HG03159 (cell line): ENCODE data around the gene RASSF7.

ENCODE experiments used
- ATAC-seq: cut with Tn5 transposase; IDR thresholded peaks from one replicate; pipeline ENCODE4 v1.9.1; 2021; ENCODE audit warnings: mild to moderate bottlenecking, moderate library complexity; ENCODE audit not compliant: unreplicated experiment

The RASSF7 gene

DNA sequence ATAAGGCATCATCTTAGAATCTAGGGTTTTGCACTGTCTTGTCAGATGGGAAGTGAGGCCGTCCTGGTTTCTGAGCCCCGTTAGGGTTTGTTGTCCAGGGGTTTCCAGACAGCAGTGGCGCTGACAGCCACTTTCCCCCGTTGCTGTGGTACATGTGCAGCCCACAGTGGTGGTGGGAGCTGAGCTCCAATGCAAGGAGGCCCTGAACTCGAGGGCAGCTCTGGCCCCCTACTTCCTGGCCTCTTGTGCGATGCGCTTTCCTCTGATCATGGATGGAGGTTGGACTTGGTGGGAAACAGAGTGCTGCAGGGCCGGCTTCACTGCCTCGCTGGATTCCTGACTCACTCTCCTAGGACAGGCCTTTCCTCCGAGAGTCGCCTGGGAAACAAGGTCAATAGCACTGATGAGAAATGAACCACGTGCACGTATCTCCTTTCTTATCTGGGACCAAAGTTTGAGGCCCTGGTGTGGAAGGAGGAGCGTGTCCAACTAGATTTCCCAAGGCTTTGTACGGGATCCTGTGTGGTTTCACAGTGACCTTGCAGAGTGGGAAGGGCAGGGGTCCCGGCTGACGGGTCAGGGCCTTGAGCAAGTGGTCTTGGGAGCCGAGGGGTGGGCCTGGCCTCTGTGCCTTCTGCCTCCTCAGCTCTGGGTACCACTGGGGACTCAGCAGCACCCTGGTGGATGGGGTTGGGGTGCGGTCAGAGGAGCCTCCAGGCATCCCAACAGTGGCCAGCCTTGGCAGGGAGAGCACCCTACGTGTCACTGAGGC, 19.2 kb downstream of the RASSF7 start:
- ATAC-seq: no peak

DNA sequence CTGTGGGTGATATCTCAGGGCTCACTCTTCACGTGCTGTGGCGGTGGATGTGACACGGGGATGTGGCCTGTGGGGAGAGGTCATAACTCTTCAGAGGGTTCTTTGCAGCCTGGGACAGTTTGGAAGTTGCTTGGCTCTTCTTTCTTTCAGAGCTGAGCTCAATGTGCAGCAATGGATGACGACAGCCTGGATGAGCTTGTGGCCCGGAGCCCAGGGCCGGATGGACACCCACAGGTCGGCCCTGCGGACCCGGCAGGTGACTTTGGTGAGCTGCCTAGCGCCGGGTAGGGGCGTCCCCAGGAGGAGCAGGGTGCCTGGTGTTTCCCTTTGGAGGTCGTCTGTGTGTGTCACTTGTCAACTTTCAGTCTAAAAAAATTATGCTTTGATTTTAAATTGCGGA, 20.6 kb downstream of the RASSF7 start:
- ATAC-seq: no peak

DNA sequence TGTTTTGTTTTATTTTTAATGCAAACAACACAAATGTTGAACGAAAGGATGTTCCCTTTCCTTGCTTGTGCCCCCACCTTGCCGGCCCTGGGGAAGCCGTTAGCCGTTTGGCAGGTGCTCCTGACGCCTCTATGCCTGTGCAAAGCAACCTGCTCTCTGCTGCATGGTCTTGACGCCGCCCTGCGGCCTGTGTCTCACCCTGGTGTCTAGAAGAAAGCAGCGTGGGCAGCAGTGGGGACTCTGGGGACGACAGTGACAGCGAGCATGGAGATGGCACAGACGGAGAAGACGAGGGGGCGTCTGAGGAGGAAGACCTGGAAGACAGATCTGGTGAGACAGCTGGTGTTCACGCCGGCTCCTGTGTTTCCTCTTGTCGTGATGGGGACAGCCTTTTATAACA, 21.0 kb downstream of the RASSF7 start:
- ATAC-seq: no peak

DNA sequence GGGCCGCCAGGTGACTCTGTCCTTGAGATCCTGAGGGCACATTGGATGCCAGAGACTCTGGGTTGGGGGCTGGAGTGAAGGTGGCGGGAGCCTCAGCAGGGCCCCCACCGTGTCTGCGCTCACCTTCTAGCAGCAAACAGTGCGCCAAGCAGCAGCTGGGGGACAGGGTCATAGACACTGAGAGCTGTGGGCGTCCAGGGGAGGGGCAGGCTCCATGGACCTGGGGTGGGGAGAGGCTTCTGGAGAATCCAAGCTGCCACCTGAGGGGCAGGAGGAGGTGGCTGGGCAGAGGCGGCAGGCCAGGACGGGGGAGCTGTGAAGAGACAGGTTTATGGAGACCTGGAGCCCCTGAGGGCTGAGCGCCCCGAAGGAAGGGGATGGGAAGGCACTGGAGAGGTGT, 23.5 kb downstream of the RASSF7 start:
- no peak for ATAC-seq

DNA sequence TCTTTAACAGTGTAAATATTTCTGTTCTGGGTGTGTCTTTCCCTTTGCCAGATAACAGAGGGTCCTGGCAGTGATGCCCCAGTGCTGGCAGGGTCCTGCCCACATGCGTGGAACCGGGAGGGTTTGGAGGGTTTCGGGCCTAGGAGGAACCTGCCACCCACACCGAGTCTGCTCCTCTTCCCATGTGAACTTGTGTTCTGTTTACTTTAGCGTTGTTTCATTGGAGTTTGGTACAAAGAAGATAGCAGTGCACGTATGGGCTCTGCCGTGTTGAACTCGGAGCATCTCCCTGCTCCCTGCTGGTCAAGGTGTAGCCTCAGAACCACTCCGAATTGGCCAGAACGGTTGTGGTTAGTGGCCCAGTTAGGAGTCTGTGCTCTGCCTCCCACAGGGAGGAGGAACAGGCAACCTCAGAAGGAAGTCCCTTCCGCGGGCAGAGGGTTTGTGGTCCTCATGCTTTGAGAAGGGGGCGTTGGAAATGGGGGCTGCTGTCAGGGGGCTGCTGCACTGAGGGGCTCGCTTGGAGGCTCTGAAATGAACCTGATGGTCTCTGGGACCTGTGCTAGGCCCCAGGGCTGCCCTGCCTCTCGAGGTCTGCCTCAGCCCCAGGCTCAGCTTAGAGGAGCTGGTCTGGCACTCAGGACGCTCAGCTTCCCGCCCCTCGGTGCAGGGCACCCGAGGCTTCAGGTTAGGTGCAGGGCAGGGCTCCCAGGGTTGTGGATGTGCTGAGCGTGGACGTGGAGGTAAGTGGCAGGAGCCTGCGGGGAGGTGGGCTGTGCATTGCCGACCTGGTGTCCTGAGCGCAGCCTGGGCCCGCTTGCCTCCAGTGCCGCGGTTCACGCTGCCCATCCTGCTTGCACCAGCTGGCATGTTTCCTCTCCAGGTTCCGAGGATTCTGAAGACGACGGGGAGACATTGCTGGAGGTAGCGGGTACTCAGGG, 25.9 kb downstream of the RASSF7 start:
- ATAC-seq: no peak

DNA sequence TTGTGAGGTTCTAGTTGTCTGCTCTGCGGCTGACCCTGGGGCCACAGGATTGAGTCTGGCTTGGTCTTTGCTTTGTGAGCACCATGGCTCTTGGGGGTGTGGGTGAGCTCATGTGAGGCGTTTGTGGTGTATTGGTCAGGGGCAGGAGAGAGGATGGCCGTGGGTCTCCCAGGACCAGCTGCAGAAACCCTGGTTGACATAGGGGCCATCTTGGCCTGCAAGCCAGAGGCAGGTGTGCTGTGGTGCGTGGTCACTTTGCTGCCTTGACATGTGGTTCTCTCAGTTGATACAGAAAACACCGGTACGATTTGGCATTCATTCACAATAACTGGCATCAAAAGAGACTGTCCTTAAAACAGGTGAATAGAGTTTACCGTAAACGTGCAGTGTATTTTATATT, 26.8 kb downstream of the RASSF7 start:
- no peak for ATAC-seq

DNA sequence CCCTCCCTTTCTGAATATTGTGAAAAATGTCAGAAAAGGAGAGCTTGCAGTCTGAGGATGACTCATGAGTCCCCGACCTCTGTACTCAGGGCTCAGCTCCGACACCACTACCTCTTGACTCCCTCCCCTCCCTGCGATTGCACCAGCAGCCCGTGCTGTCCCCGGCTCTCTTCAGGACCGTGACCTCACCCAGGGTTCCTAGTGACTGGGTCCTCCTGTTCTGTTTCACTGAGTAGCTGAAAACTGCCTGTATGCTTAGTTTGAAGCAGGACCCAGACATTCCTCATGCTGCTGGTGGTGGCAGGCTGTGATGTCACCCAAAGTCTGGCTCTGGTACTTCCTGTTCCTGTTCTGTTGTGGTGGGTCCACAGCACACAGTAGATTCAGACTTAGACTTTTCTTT, 27.2 kb downstream of the RASSF7 start:
- no peak for ATAC-seq

DNA sequence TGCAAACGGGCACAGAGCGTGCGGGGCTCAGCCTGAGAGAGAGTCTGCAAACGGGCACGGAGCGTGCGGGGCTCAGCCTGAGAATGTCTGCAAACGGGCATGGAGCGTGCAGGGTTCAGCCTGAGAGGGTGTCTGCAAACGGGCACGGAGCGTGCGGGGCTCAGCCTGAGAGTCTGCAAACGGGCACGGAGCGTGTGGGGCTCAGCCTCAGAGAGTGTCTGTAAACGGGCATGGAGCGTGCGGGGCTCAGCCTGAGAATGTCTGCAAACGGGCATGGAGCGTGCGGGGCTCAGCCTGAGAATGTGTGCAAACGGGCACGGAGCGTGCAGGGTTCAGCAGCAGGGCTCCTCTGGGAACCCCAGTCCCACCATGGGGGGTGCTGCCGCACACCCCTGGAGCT, 29.0 kb downstream of the RASSF7 start:
- ATAC-seq: no peak

DNA sequence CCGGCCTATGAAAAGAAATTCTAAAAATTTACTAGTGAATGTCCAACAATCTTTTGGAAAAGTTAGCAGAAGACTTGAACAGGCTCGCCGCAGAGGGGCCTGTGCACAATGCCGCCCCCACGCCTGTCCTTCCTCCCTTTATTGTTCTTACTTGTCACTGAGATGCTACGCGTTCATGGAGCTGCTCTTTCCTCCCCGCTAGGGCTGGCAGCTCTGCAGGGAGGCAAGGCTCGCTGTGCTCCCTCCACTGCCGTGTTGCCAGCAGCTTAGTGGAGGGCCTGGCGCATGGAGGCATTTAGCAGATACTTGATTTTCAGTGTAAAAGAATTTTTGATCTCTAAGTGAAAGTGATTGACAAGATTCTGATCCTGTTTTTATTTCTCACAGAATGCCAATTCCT, 30.2 kb downstream of the RASSF7 start:
- ATAC-seq: no peak

DNA sequence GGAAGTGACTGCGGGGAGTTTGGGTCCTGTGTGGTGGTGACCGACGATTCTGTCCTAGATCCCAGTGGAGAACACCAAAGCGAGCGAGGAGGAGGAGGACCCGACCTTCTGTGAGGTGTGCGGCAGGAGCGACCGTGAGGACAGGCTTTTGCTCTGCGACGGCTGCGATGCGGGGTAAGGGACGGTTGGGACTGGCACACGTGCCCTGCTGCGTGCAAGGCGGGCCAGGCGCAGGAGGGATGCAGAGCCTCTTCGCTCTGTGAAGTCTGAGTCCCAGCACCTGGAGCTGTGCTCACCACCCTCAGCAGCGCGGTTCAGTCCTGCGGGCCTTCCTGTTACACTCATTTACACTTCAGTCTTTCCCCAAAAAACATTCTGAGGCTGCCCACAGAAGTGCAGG, 31.7 kb downstream of the RASSF7 start:
- no peak for ATAC-seq

DNA sequence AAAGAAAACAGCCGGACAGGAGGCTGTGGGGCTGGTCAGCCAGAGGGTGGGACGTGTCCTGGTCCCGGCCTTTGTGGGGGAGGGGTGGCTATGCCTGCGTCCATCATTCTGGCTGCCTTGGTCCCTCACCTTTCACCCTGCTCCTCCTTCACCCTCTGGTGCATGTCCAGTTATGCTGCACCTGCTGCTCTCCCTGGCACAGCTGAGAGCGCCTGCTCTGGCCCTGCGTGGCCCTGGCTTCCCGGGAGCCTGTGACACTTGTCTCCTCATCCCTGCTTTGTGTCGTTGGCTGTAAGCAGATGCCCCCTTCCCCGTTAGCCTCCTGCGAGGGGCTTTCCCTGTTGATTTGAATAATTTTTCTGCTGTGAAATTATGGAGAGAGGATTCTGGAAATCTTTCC, 32.1 kb downstream of the RASSF7 start:
- no peak for ATAC-seq

DNA sequence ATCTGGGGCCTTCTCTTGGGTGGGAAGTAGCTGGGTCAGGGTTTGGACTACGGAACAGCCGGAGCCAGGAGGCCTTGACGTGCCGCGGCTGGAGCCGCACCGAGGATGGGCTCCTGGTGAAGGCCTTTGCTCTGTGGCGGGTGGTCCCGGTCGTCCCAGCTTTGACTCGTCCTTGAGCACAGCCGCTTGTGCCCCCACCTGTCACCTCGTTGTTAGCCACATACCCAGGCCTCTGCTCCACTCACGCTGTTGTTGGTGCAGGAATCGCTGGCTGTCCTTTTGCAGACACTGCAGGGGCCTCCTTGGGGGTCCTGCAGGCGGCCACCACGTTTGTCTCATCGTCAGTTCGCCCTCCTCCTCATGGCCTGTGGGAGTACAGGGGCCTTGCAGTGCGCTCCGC, 32.6 kb downstream of the RASSF7 start:
- ATAC-seq: no peak

DNA sequence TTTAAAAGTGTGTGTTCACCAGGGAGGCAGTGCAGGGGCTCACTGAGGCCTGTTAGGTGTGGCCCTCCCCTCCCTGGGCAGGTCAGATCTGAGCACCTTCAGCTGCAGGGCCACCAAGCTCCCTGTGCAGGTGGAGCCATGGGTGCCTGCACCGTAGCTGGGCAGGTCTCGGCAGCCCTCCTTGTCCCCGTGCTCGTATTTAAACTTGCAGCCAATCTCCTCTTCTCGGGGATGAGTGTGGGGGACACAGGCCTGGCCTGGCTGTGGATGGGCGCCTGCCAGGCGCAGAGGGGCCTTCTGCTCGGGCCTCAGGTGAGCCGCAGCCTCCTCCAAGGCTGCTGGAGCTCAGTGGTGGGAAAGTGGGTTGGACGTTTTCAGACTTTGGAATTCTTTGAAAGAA, 34.6 kb downstream of the RASSF7 start:
- ATAC-seq: no peak

DNA sequence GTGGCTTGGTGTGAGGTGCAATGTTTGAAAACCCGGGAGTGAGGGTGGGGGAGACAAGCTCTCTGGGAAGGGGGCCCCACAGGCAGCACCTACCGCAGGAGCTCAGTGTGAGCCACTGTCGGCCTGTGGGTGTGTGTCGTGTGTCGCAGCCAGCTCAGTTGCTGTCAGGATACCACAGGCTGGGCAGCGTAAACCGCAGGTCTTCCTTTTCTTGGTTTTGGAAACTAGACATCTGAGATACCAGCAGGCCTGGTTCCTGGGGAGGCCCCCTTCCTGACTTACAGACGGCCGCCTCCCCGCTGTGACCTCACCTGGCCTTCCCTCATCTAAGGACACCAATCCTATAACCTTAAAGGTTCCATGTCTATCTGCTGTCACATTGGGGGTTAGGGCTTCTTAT, 35.6 kb downstream of the RASSF7 start:
- no peak for ATAC-seq

DNA sequence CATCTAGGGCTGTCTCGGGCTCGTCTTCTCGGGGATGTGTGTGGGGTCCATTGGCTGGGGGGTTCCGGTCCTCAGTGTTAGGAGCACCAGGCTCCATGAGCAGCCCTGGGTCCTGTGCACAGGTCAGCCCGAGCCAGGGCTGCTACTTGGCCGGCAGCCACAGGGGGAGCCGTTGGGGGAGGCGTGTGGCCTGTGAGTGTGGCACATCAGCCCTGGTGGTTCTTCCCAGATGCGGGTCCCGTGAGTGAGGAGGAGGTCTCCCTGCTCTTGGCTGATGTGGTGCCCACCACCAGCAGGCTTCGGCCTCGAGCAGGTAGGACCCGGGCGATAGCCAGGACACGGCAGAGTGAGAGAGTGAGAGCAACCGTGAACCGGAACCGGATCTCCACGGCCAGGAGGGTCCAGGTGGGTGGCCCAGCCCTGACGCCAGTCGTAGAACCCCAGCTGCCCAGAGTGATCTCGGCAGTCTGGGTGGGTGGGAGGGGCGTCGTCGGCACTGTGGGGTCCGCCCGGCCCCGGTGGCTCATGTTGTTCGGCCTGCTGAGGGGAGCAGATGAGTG, 36.5 kb downstream of the RASSF7 start:
- no peak for ATAC-seq

DNA sequence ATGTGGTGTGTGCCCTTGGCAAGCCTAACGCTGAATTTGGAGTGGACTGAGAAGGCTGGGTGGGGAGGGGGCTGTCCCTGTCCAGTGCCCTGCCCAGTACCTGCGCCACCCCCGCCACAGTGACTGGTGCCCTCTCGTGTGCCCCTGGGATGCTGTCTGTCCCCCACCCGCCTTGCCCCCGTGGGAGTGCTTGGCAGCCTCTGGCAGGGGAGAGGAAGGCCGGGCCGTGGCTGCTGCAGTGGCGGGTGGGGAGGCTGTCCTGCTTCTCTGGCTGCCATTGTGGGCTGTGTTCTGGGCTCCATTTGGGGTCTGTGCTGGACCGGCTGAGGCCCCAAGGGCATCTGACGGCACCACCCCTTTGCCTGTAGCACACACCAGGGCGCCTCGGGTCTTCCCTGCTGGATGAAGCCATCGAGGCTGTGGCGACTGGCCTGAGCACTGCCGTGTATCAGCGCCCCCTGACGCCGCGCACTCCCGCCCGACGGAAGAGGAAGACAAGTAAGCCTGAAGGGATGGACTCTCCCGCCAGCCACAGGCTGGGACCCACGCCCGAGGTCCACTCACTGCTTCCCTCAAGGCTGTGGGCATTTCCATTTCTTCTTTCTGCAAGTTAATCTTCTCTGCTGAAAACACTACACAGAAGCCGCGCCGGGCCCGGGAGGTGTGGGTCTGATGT, 37.4 kb downstream of the RASSF7 start:
- no peak for ATAC-seq

DNA sequence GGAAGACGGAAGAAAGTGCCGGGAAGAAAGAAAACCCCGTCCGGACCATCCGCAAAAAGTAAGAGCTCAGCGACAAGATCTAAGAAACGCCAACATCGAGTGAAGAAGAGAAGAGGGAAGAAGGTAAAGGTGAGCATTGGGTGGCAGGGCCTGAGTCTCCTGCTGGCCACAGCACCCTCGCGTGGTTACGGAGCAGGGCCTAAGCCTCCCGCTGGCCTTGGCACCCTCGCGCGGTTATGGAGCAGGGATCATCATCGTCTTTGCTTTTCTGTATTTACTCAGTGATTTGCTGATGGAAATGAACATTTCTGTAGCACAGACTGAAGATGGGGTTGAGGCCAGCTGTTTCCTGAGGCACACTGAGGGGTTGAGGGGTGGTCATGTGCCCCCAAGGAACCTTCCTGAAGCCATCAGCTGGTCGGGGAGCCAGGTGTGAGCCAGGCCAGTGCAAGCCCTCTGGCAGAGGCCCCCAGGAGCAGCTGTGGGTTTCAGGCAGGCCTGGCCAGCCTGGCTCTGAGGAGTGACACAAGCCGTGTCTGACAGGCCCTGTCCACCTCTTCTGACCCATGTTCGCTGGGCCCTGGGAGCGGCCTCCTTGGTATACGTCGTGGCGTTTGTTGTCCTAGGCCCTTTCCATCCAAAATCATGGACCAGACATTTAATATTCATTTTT, 40.9 kb downstream of the RASSF7 start:
- ATAC-seq: no peak

DNA sequence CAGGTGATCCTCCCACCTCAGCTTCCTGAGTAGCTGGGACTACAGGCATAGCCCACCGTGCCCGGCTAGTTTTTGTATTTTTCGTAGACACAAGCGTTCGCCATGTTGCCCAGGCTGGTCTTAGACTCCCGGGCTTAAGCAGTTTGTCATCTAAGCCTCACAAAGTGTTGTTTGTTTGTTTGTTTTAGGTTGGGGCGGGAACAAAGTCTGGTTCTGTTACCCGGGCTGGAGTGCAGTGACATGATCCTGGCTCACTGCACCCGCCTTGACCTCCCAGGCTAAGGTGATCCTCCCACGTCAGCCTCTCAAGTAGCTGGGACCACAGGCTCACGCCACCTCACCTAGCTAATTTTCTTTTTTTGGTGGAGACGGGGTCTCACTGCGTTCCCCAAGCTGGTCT, 42.4 kb downstream of the RASSF7 start:
- ATAC-seq: no peak

DNA sequence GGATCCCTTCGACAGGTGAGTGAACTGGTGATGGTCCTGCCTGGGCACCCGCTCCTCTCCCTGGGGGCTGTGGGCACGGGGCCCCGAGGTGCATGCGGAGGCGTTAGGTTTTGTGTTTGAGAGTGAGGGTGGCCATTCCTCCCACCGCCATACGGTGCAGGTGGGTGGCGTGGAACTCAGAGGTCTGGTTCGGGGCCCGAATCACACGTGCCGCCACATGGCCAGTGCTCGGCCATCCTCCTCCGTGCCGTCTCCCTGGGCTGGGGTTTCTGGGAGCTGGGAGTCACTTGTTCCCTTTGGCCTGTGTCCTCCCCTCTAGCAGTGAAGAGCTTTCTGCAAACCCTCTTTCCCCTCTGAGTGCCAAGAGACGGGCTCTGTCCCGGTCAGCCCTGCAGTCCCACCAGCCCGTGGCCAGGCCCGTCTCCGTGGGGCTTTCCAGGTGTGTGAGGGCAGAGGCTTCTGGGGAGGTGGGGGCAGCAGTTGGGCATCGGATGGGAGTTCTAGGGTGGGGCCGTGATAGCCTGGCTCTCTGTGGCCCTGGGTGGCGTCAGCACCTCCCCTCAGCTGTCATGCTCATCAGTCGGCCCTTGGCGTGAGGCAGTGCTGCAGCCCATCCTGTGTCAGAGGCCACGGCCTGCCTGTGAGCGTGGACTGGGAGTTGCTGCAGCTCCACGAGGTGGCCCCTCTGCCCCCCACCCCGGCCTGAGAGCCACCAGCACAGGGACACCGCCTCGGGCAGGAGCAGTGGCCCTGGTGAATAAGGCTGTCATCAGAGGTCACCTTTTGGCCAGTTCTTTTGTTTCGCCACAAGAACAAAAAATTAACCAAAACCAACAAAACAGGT, 44.7 kb downstream of the RASSF7 start:
- no peak for ATAC-seq

DNA sequence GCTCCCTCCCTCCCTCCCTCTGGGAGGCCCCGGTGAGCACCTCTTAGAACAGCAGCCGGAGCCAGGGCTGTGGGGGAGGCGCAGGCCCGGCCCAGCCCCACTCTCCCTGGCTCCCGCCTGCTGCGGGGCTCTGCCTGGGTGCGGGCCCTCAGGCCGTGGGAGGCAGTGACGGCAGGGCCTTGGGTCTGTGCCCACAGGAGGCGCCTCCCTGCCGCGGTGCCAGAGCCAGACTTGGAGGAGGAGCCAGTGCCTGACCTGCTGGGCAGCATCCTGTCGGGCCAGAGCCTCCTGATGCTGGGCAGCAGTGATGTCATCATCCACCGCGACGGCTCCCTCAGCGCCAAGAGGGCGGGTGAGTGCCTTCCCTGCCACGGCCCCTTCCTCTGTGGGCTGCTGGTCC, 45.5 kb downstream of the RASSF7 start:
- no peak for ATAC-seq
